B cell (primary cell): ENCODE data around the gene GNG7. TPM values are rescaled to one million over a fixed set of nuclear protein-coding genes. Genes with fewer than 3 reads are reported as not detected.
A peak's percentile ranks its signal among the peaks of the same experiment; 100 is the strongest.

Experiments
- ATAC-seq: fragments of 200-7000 bp; cut with Tn5 transposase; one replicate; pipeline ENCODE4 v1.10.0; 2021; ENCODE audit warnings: low read depth, mild to moderate bottlenecking, moderate number of reproducible peaks, moderate library complexity
- CTCF ChIA-PET: fragments of 350-600 bp; sonication (Branson Sonifier 250); formaldehyde crosslinking; loops from one replicate; lab custom pipeline; 2021; ENCODE audit warnings: antibody characterized with exemption, inconsistent platforms; lab: Charles Lee
- POLR2A ChIA-PET: fragments of 350-600 bp; sonication (Branson Sonifier 250); formaldehyde crosslinking; loops from one replicate; lab custom pipeline; 2021; ENCODE audit warnings: antibody characterized with exemption; lab: Charles Lee
- DNase-seq: peaks from one replicate; pipeline ENCODE4 v3.0.0; 2013
- H2AFZ ChIP-seq: 2 replicates; pipeline ENCODE4 v1.6.1; 2012; ENCODE audit warnings: mild to moderate bottlenecking, low read depth, low read length; ENCODE audit not compliant: insufficient read depth, poor library complexity, severe bottlenecking
- H3K27ac ChIP-seq, 2 donors: 1 replicate in 1 of 2; 2 replicates in 1 of 2; pipeline ENCODE4 v1.5.1; 2012 to 2013; ENCODE audit warnings: low read length in 2 of 2, mild to moderate bottlenecking in 2 of 2, moderate library complexity in 1 of 2
- H3K27me3 ChIP-seq, 4 experiments: fragments of 200-600 bp in 1 of 4; sonication (generic) in 1 of 4; replicated peaks in 1 of 4; 1 replicate in 2 of 4; 2 replicates in 2 of 4; pipeline versions ENCODE4 v1.6.1 to v1.7.0; 2013 to 2016; ENCODE audit warnings: low read length in 3 of 4, mild to moderate bottlenecking in 2 of 4, mixed read lengths in 1 of 4, moderate library complexity in 1 of 4; ENCODE audit not compliant: insufficient read depth in 4 of 4, control insufficient read depth in 3 of 4; ENCODE audit errors: control extremely low read depth in 1 of 4
- H3K36me3 ChIP-seq, 2 experiments: replicated peaks in 1 of 2; 1 replicate in 1 of 2; 2 replicates in 1 of 2; pipeline versions ENCODE4 v1.6.1 to v1.7.1; 2013; ENCODE audit warnings: low read length in 1 of 2; ENCODE audit not compliant: insufficient read depth in 2 of 2, control insufficient read depth in 1 of 2; ENCODE audit errors: control extremely low read depth in 1 of 2, extremely low read depth in 1 of 2
- H3K4me1 ChIP-seq, 2 donors: fragments of 200-600 bp in 1 of 2; sonication (generic) in 1 of 2; 1 replicate in 1 of 2; 2 replicates in 1 of 2; pipeline versions ENCODE4 v1.5.1 to v1.6.1; 2013 to 2017; ENCODE audit warnings: low read length in 2 of 2; ENCODE audit not compliant: control insufficient read depth in 2 of 2, insufficient read depth in 2 of 2
- H3K4me2 ChIP-seq: replicated peaks from 2 replicates; pipeline ENCODE3; 2012; ENCODE audit warnings: mild to moderate bottlenecking, low read depth, low read length; ENCODE audit not compliant: poor library complexity, severe bottlenecking
- H3K4me3 ChIP-seq, 5 experiments: fragments of 200-600 bp in 1 of 5; sonication (generic) in 1 of 5; 1 replicate in 3 of 5; 2 replicates in 2 of 5; pipeline versions ENCODE4 v1.5.1 to v1.7.0; 2011 to 2016; ENCODE audit warnings: low read length in 4 of 5, mild to moderate bottlenecking in 4 of 5, low read depth in 2 of 5, control low read depth in 1 of 5, moderate library complexity in 1 of 5; ENCODE audit not compliant: insufficient read depth in 1 of 5; ENCODE audit errors: control extremely low read depth in 1 of 5, extremely low read depth in 1 of 5
- H3K79me2 ChIP-seq: fragments of 200-600 bp; sonication (generic); one replicate; pipeline ENCODE4 v1.6.0; 2016; ENCODE audit warnings: low read length; ENCODE audit not compliant: control insufficient read depth, insufficient read depth
- H3K9ac ChIP-seq: fragments of 200-600 bp; sonication (generic); 2 replicates; pipeline ENCODE4 v1.6.1; 2017; ENCODE audit warnings: mild to moderate bottlenecking, low read length, moderate library complexity
- H3K9me3 ChIP-seq, 3 donors: one replicate each; pipeline versions ENCODE4 v1.6.1 to v1.7.1; 2013; ENCODE audit warnings: low read length in 2 of 3; ENCODE audit not compliant: control insufficient read depth in 2 of 3, insufficient read depth in 1 of 3; ENCODE audit errors: control extremely low read depth in 1 of 3
- H4K20me1 ChIP-seq: 2 replicates; pipeline ENCODE4 v1.6.0; 2012; ENCODE audit warnings: mild to moderate bottlenecking, low read length; ENCODE audit not compliant: insufficient read depth, control insufficient read depth, poor library complexity, severe bottlenecking
- H3K27ac Mint-ChIP-seq: one replicate; pipeline ENCODE4 v1.8.0; 2021; ENCODE audit warnings: mixed read lengths
- H3K27me3 Mint-ChIP-seq: one replicate; pipeline ENCODE4 v1.8.0; 2021; ENCODE audit warnings: mixed read lengths
- H3K4me1 Mint-ChIP-seq: one replicate; pipeline ENCODE4 v1.8.0; 2021; ENCODE audit warnings: mixed read lengths
- H3K4me3 Mint-ChIP-seq: one replicate; pipeline ENCODE4 v1.8.0; 2021; ENCODE audit warnings: mixed read lengths
- H3K9me3 Mint-ChIP-seq: one replicate; pipeline ENCODE4 v1.8.0; 2022; ENCODE audit warnings: mixed read lengths; ENCODE audit not compliant: insufficient read depth
- EZH2 ChIP-seq: IDR thresholded peaks from 2 replicates; pipeline ENCODE4 v1.6.1; 2012; ENCODE audit warnings: borderline replicate concordance, low read depth, mild to moderate bottlenecking, moderate library complexity, low read length; ENCODE audit not compliant: insufficient read depth, poor library complexity, severe bottlenecking
- WGBS: methylation state at CpG from one replicate; pipeline ENCODE4 v1.1.5; 2013; ENCODE audit warnings: missing lambda C conversion rate; ENCODE audit not compliant: insufficient coverage; 5-methylcytosine and 5-hydroxymethylcytosine counted together
- intact Hi-C: fragments of 100-400 bp; cut with micrococcal nuclease; formaldehyde crosslinking; loops from one replicate; pipeline ENCODE4 v1.10.0; 2022
- polyA plus RNA-seq: library from polyadenylated mRNA; depleted of rRNA; stranded (reverse); fragments of >200 nt; gene quantifications from 2 replicates; pipeline ENCODE4 v1.2.3, GENCODE V29; 2012
- total RNA-seq, 2 donors: library from RNA; stranded (reverse); fragments of 120-200 nt in 1 of 2; gene quantifications; 1 replicate in 1 of 2; 2 replicates in 1 of 2; pipeline versions ENCODE4 v1.2.3 to v1.2.4, GENCODE V29; 2013 to 2022
- TF ChIP-seq, protein P1 (sequence below): fragments of 200-600 bp; IDR thresholded peaks from one replicate; pipeline ENCODE4 v1.8.0; 2022; ENCODE audit warnings: antibody characterized with exemption, mild to moderate bottlenecking

Gene GNG7
- total and polyA plus RNA-seq, 2 donors (not counting 1 experiment from before 2014, with no cell fraction given): 76.3 to 153 TPM

DNA sequence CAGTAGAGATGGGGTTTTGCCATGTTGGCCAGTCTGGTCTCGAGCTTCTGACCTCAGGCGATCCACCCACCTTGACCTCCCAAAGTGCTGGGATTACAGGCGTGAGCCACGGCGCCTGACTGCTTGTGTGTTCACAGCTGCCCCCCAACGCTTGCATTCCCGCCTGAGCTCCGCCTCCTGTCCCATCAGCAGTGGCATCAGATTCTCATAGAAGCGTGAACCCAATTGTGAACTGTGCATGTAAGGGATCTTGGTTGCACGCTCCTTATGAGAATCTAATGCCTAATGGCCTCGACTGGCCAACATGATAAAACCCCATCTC lies 150.7 kb downstream of the GNG7 start:
- H3K27me3 ChIP-seq: no peaks in the 10 kb centered on the region
- H2AFZ ChIP-seq: no peak overlapping the region
- Mint-ChIP-seq H3K4me1 (peaks cover 23% of the 10 kb centered on the region), H3K27me3 (no peaks in the 10 kb centered on the region), H3K4me3 (peak overlapping the region; percentile 26), H3K9me3 (no peaks in the 10 kb centered on the region), H3K27ac (peak overlapping the region; percentile 32)
- intact Hi-C loops: no loop called here
- peaks cover 0 to 4% (median 0%) of the 10 kb centered on the region in 3 donors for H3K9me3 ChIP-seq
- H3K4me3 ChIP-seq: no peak overlapping the region
- ATAC-seq (no peak), DNase-seq (no peak)
- H3K27ac ChIP-seq: no peak overlapping the region
- peaks cover 71% of the 10 kb centered on the region for H4K20me1 ChIP-seq
- H3K79me2 ChIP-seq: peaks cover 65% of the 10 kb centered on the region
- H3K4me1 ChIP-seq: peaks cover 8 to 15% of the 10 kb centered on the region in 2 donors
- CTCF ChIA-PET: interaction anchor here (3.3 to 5.3 kb wide), 2 partner anchors 59 to 85 kb away, joined by 13 to 26 read pairs; no protein-coding TSS in a partner anchor
- POLR2A ChIA-PET: interaction anchor here (0.6 kb wide), 2 partner anchors 37 to 161 kb away, joined by 3 to 4 read pairs; no protein-coding TSS in a partner anchor
- no peak overlapping the region for H3K9ac ChIP-seq
- 94% methylated on average over 8 of the region's 11 CpGs for WGBS
- H3K4me2 ChIP-seq: no peak overlapping the region
- peaks cover 6 to 34% of the 10 kb centered on the region in 2 experiments for H3K36me3 ChIP-seq
- TF ChIP-seq, protein P1, sequence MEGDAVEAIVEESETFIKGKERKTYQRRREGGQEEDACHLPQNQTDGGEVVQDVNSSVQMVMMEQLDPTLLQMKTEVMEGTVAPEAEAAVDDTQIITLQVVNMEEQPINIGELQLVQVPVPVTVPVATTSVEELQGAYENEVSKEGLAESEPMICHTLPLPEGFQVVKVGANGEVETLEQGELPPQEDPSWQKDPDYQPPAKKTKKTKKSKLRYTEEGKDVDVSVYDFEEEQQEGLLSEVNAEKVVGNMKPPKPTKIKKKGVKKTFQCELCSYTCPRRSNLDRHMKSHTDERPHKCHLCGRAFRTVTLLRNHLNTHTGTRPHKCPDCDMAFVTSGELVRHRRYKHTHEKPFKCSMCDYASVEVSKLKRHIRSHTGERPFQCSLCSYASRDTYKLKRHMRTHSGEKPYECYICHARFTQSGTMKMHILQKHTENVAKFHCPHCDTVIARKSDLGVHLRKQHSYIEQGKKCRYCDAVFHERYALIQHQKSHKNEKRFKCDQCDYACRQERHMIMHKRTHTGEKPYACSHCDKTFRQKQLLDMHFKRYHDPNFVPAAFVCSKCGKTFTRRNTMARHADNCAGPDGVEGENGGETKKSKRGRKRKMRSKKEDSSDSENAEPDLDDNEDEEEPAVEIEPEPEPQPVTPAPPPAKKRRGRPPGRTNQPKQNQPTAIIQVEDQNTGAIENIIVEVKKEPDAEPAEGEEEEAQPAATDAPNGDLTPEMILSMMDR: no peak
- no peak for TF ChIP-seq EZH2

DNA sequence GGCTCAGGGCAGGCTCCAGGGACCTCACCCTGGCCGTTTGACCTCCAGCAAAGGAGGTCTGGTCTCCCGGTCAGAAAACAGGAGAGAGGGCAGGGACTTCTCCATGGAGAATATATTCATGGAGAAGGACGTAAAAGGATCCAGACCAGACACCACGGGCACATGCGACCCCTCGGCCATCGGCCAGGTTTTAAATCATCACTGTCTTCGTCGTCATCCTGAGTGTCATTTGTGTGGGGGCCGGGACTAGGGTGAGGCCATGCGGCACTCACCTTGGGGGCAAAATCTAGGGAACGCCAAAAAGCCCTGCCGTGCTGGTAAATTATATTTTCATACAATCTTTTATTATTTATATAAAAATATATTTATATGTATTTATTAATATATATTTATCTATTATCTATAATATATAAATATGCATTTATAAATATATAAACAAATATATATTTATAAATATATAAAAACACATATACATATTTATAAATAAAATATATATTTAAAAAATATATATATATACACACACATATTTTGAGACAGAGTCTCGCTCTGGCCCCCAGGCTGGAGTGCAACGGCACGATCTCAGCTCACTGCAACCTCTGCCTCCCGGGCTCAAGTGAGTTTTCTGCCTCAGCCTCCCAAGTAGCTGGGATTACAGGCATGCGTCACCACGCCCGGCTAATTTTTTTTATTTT lies 151.2 kb downstream of the GNG7 start:
- H3K27ac Mint-ChIP-seq: peak overlapping the region; percentile 41
- intact Hi-C loops: no loop called here
- H3K27me3 Mint-ChIP-seq: no peaks in the 10 kb centered on the region
- ChIA-PET POLR2A (interaction anchor here (0.6 kb wide), 3 partner anchors 38 to 632 kb away, joined by 3 to 4 read pairs (median 4); no protein-coding TSS in a partner anchor), CTCF (interaction anchor here (3.3 to 5.3 kb wide), 2 partner anchors 59 to 86 kb away, joined by 13 to 26 read pairs; no protein-coding TSS in a partner anchor)
- H3K9me3 ChIP-seq: peaks cover 0 to 4% (median 0%) of the 10 kb centered on the region in 3 donors
- H4K20me1 ChIP-seq: peaks cover 71% of the 10 kb centered on the region
- H3K4me2 ChIP-seq: no peak overlapping the region
- H3K79me2 ChIP-seq: peaks cover 65% of the 10 kb centered on the region
- H3K9ac ChIP-seq: no peak overlapping the region
- H3K9me3 Mint-ChIP-seq: no peaks in the 10 kb centered on the region
- H3K36me3 ChIP-seq: peaks cover 6 to 36% of the 10 kb centered on the region in 2 experiments
- no peak for TF ChIP-seq EZH2
- TF ChIP-seq, protein P1: no peak
- no peaks in the 10 kb centered on the region for H3K27me3 ChIP-seq
- DNase-seq (no peak), ATAC-seq (no peak)
- no peak overlapping the region for H2AFZ ChIP-seq
- no peak overlapping the region for H3K4me3 Mint-ChIP-seq
- no peak overlapping the region for H3K4me3 ChIP-seq
- 96% methylated on average over 16 of the region's 20 CpGs for WGBS
- peaks cover 8 to 15% of the 10 kb centered on the region in 2 donors for H3K4me1 ChIP-seq
- H3K27ac ChIP-seq: no peak overlapping the region
- peaks cover 22% of the 10 kb centered on the region for H3K4me1 Mint-ChIP-seq
